GM23338 (cell line): Measurements from ENCODE around the gene OR5H6. TPM values are rescaled to one million over a fixed set of nuclear protein-coding genes. Genes with fewer than 3 reads are reported as not detected.

Experiments
- ATAC-seq: fragments of 200-7000 bp; cut with Tn5 transposase; 3 replicates; pipeline ENCODE4 v1.9.1; 2020
- DNase-seq: peaks from one replicate; pipeline ENCODE4 v3.0.0-alpha.2; 2015; ENCODE audit warnings: low spot score
- H2AFZ ChIP-seq: fragments of 200-600 bp; sonication (generic); 2 replicates; pipeline ENCODE4 v1.8.0; 2016; ENCODE audit warnings: antibody characterized with exemption, mild to moderate bottlenecking, moderate library complexity
- H3F3A ChIP-seq: fragments of 200-600 bp; sonication (generic); replicated peaks from 2 replicates; pipeline ENCODE4 v1.8.0; 2017; ENCODE audit warnings: antibody characterized with exemption, mixed run types, low read depth
- H3K27ac ChIP-seq: fragments of 200-600 bp; sonication (generic); 2 replicates; pipeline ENCODE4 v1.6.1; 2016; ENCODE audit warnings: low read depth
- H3K27me3 ChIP-seq: fragments of 200-600 bp; sonication (generic); 2 replicates; pipeline ENCODE4 v1.8.0; 2016; ENCODE audit warnings: mild to moderate bottlenecking, mixed run types, moderate library complexity; ENCODE audit not compliant: insufficient read depth
- H3K36me3 ChIP-seq: fragments of 200-600 bp; sonication (generic); 2 replicates; pipeline ENCODE4 v1.8.0; 2016; ENCODE audit warnings: mild to moderate bottlenecking; ENCODE audit not compliant: insufficient read depth
- H3K4me1 ChIP-seq: fragments of 200-600 bp; sonication (generic); 2 replicates; pipeline ENCODE4 v1.8.0; 2016; ENCODE audit warnings: mild to moderate bottlenecking, moderate library complexity; ENCODE audit not compliant: insufficient read depth
- H3K4me2 ChIP-seq: fragments of 200-600 bp; sonication (generic); 2 replicates; pipeline ENCODE4 v1.7.1; 2017; ENCODE audit warnings: mixed run types
- H3K4me3 ChIP-seq: fragments of 200-600 bp; sonication (generic); 2 replicates; pipeline ENCODE4 v1.6.1; 2016; ENCODE audit warnings: mixed run types
- H3K79me2 ChIP-seq: fragments of 200-600 bp; sonication (generic); replicated peaks from 2 replicates; pipeline ENCODE4 v1.8.0; 2017; ENCODE audit warnings: mild to moderate bottlenecking; ENCODE audit not compliant: insufficient read depth
- H3K9me2 ChIP-seq: fragments of 200-600 bp; sonication (generic); 2 replicates; pipeline ENCODE4 v1.8.0; 2017; ENCODE audit not compliant: insufficient read depth
- H4K20me1 ChIP-seq: fragments of 200-600 bp; sonication (generic); replicated peaks from 2 replicates; pipeline ENCODE4 v1.8.0; 2017; ENCODE audit warnings: mild to moderate bottlenecking; ENCODE audit not compliant: insufficient read depth
- H3K27ac Mint-ChIP-seq: 2 replicates; pipeline ENCODE4 v1.8.0; 2020; ENCODE audit warnings: inconsistent platforms, mild to moderate bottlenecking, moderate library complexity, mixed read lengths
- H3K27me3 Mint-ChIP-seq: 3 replicates; pipeline ENCODE4 v1.8.0; 2022; ENCODE audit warnings: low read depth, mild to moderate bottlenecking, moderate library complexity, mixed read lengths, inconsistent platforms; ENCODE audit not compliant: insufficient read depth, poor library complexity
- H3K36me3 Mint-ChIP-seq: 3 replicates; pipeline ENCODE4 v1.8.0; 2021; ENCODE audit warnings: low read depth, mild to moderate bottlenecking, inconsistent platforms, moderate library complexity, mixed read lengths
- H3K4me1 Mint-ChIP-seq: 3 replicates; pipeline ENCODE4 v1.8.0; 2020; ENCODE audit warnings: mild to moderate bottlenecking, inconsistent platforms, mixed read lengths
- H3K4me3 Mint-ChIP-seq: 3 replicates; pipeline ENCODE4 v1.8.0; 2021; ENCODE audit warnings: moderate library complexity, mild to moderate bottlenecking, inconsistent platforms, mixed read lengths
- H3K9me3 Mint-ChIP-seq: 3 replicates; pipeline ENCODE4 v1.8.0; 2020; ENCODE audit warnings: moderate library complexity, mild to moderate bottlenecking, inconsistent platforms, mixed read lengths
- EZH2 ChIP-seq: fragments of 200-600 bp; sonication (generic); IDR thresholded peaks from one replicate; pipeline ENCODE4 v1.8.0; 2017; ENCODE audit warnings: antibody characterized with exemption, mild to moderate bottlenecking, low read depth; ENCODE audit not compliant: unreplicated experiment
- EZH2phosphoT487 ChIP-seq: fragments of 200-600 bp; sonication (generic); IDR thresholded peaks from one replicate; pipeline ENCODE4 v1.8.1; 2018; ENCODE audit warnings: antibody characterized with exemption; ENCODE audit not compliant: unreplicated experiment
- NANOG ChIP-seq: IDR thresholded peaks from 2 replicates; pipeline ENCODE4 v1.6.1; 2016; ENCODE audit warnings: antibody characterized with exemption, borderline replicate concordance
- POLR2AphosphoS5 ChIP-seq: IDR thresholded peaks from 2 replicates; pipeline ENCODE4 v1.6.1; 2016; ENCODE audit warnings: antibody characterized with exemption, low read depth
- STAT1 ChIP-seq: IDR thresholded peaks from one replicate; pipeline ENCODE4 v1.6.1; 2016; ENCODE audit warnings: antibody characterized with exemption; ENCODE audit not compliant: unreplicated experiment
- ZNF331 ChIP-seq: fragments of 250-450 bp; sonication (Bioruptor Pico); IDR thresholded peaks from 2 replicates; pipeline ENCODE4 v1.5.0; 2020; ENCODE audit warnings: low read depth, mild to moderate bottlenecking, moderate library complexity
- ZNF462 ChIP-seq: fragments of 250-450 bp; sonication (Bioruptor Pico); IDR thresholded peaks from 2 replicates; pipeline ENCODE4 v1.5.0; 2020; ENCODE audit warnings: mild to moderate bottlenecking, moderate library complexity
- polyA plus RNA-seq: library from polyadenylated mRNA; unstranded; fragments of >200 nt; fragmentation: Nextera tagmentation; extraction: Ambion mirVana; gene quantifications from 2 replicates; pipeline ENCODE4 v1.2.1, GENCODE V29; 2016
- total RNA-seq: library from RNA; depleted of rRNA; stranded (reverse); fragments of >200 nt; shearing (Covaris generic); gene quantifications from 2 replicates; pipeline ENCODE4 v1.2.3, GENCODE V29; 2014
- TF ChIP-seq, protein P1 (sequence below): IDR thresholded peaks from 2 replicates; pipeline ENCODE4 v1.6.1; 2016; ENCODE audit warnings: antibody characterized with exemption
- TF ChIP-seq, protein P2 (sequence below): IDR thresholded peaks from one replicate; pipeline ENCODE4 v1.6.1; 2018; ENCODE audit warnings: antibody characterized with exemption; ENCODE audit not compliant: unreplicated experiment
- TF ChIP-seq, protein P3 (sequence below), 2 experiments: fragments of 200-600 bp in 1 of 2; sonication (generic) in 1 of 2; conservative IDR thresholded peaks; 2 replicates each; pipeline versions ENCODE4 v1.5.1 to v1.6.1; 2016 to 2017; ENCODE audit warnings: antibody characterized with exemption in 2 of 2, low read depth in 2 of 2, mild to moderate bottlenecking in 2 of 2, moderate library complexity in 1 of 2

The OR5H6 gene
- total and polyA plus RNA-seq, 2 experiments from 2014 or later = 0.37 TPM; not detected in 1

GRCh38 chr3:98290916-98291315, 26.9 kb downstream of the OR5H6 start:
- Histone ChIP-seq H3F3A (no peaks in the 10 kb centered on the region), H3K27ac (no peak overlapping the region), H3K36me3 (no peaks in the 10 kb centered on the region), H3K27me3 (no peaks in the 10 kb centered on the region), H3K9me2 (peaks cover 4% of the 10 kb centered on the region; the same call in 1 of the 2 replicates), H4K20me1 (no peaks in the 10 kb centered on the region), H3K79me2 (no peaks in the 10 kb centered on the region), H3K4me3 (no peak overlapping the region), H3K4me2 (no peak overlapping the region), H2AFZ (no peak overlapping the region), H3K4me1 (no peaks in the 10 kb centered on the region)
- Mint-ChIP-seq H3K36me3 (peaks cover 5% of the 10 kb centered on the region), H3K9me3 (peaks cover 30% of the 10 kb centered on the region), H3K4me3 (no peak overlapping the region), H3K27ac (no peak overlapping the region), H3K4me1 (no peaks in the 10 kb centered on the region; the same call in 2 of the 3 replicates), H3K27me3 (peaks cover 1% of the 10 kb centered on the region)
- ATAC-seq (no peak), DNase-seq (no peak)
- TF ChIP-seq POLR2AphosphoS5 (no peak), ZNF462 (no peak), EZH2phosphoT487 (no peak), STAT1 (no peak), EZH2 (no peak), ZNF331 (CRISPR knock-in tag) (no peak), NANOG (no peak)
- TF ChIP-seq, protein P1, sequence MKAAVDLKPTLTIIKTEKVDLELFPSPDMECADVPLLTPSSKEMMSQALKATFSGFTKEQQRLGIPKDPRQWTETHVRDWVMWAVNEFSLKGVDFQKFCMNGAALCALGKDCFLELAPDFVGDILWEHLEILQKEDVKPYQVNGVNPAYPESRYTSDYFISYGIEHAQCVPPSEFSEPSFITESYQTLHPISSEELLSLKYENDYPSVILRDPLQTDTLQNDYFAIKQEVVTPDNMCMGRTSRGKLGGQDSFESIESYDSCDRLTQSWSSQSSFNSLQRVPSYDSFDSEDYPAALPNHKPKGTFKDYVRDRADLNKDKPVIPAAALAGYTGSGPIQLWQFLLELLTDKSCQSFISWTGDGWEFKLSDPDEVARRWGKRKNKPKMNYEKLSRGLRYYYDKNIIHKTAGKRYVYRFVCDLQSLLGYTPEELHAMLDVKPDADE = no peak
- TF ChIP-seq, protein P2, sequence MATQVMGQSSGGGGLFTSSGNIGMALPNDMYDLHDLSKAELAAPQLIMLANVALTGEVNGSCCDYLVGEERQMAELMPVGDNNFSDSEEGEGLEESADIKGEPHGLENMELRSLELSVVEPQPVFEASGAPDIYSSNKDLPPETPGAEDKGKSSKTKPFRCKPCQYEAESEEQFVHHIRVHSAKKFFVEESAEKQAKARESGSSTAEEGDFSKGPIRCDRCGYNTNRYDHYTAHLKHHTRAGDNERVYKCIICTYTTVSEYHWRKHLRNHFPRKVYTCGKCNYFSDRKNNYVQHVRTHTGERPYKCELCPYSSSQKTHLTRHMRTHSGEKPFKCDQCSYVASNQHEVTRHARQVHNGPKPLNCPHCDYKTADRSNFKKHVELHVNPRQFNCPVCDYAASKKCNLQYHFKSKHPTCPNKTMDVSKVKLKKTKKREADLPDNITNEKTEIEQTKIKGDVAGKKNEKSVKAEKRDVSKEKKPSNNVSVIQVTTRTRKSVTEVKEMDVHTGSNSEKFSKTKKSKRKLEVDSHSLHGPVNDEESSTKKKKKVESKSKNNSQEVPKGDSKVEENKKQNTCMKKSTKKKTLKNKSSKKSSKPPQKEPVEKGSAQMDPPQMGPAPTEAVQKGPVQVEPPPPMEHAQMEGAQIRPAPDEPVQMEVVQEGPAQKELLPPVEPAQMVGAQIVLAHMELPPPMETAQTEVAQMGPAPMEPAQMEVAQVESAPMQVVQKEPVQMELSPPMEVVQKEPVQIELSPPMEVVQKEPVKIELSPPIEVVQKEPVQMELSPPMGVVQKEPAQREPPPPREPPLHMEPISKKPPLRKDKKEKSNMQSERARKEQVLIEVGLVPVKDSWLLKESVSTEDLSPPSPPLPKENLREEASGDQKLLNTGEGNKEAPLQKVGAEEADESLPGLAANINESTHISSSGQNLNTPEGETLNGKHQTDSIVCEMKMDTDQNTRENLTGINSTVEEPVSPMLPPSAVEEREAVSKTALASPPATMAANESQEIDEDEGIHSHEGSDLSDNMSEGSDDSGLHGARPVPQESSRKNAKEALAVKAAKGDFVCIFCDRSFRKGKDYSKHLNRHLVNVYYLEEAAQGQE = no peak
- TF ChIP-seq, protein P3, sequence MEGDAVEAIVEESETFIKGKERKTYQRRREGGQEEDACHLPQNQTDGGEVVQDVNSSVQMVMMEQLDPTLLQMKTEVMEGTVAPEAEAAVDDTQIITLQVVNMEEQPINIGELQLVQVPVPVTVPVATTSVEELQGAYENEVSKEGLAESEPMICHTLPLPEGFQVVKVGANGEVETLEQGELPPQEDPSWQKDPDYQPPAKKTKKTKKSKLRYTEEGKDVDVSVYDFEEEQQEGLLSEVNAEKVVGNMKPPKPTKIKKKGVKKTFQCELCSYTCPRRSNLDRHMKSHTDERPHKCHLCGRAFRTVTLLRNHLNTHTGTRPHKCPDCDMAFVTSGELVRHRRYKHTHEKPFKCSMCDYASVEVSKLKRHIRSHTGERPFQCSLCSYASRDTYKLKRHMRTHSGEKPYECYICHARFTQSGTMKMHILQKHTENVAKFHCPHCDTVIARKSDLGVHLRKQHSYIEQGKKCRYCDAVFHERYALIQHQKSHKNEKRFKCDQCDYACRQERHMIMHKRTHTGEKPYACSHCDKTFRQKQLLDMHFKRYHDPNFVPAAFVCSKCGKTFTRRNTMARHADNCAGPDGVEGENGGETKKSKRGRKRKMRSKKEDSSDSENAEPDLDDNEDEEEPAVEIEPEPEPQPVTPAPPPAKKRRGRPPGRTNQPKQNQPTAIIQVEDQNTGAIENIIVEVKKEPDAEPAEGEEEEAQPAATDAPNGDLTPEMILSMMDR (conservative IDR thresholded peaks at IDR 0.05; ENCODE audit: low read depth in 2 of 2) = no peak
